ENCODE measurements around the gene SIK3.

SIK3 gene

GRCh38 chr11:116910847-116911246 lies 187.4 kb downstream of the SIK3 start:
- Histone ChIP-seq H3K36me3 (ENCODE audit: insufficient read depth, low read depth, low read length) (no peaks in the 10 kb centered on the region), H3K4me3 (ENCODE audit: low read length) (no peak overlapping the region), H3K9ac (ENCODE audit: low read depth, low read length) (no peak overlapping the region), H3K9me3 (ENCODE audit: insufficient read depth, low read depth, low read length) (no peaks in the 10 kb centered on the region), H3K4me1 (ENCODE audit: insufficient read depth, low read length) (no peaks in the 10 kb centered on the region), H3K27ac (ENCODE audit: low read length) (no peak overlapping the region), H3K27me3 (ENCODE audit: insufficient read depth, low read length) (no peaks in the 10 kb centered on the region)

- Histone ChIP-seq H3K36me3 (ENCODE audit: insufficient read depth, low read depth, low read length) (no peaks in the 10 kb centered on the region), H3K27ac (ENCODE audit: low read length) (no peak overlapping the region), H3K9me3 (ENCODE audit: insufficient read depth, low read depth, low read length) (no peaks in the 10 kb centered on the region), H3K27me3 (ENCODE audit: insufficient read depth, low read length) (no peaks in the 10 kb centered on the region), H3K4me3 (ENCODE audit: low read length) (no peak overlapping the region), H3K4me1 (ENCODE audit: insufficient read depth, low read length) (no peaks in the 10 kb centered on the region), H3K9ac (ENCODE audit: low read depth, low read length) (no peak overlapping the region)
Measured at GRCh38 chr11:116910378-116910777, 187.8 kb downstream of the SIK3 start.

- no peaks in the 10 kb centered on the region for H3K9me3 ChIP-seq (ENCODE audit: insufficient read depth, low read depth, low read length)
- H3K4me3 ChIP-seq (ENCODE audit: low read length), result no peak overlapping the region
- no peak overlapping the region for H3K27ac ChIP-seq (ENCODE audit: low read length)
- no peaks in the 10 kb centered on the region for H3K36me3 ChIP-seq (ENCODE audit: insufficient read depth, low read depth, low read length)
- H3K4me1 ChIP-seq (ENCODE audit: insufficient read depth, low read length), result no peaks in the 10 kb centered on the region
- H3K9ac ChIP-seq (ENCODE audit: low read depth, low read length), result no peak overlapping the region
- H3K27me3 ChIP-seq (ENCODE audit: insufficient read depth, low read length), result no peaks in the 10 kb centered on the region
Measured at GRCh38 chr11:116909245-116909644, 189.0 kb downstream of the SIK3 start.

- H3K4me1 ChIP-seq (ENCODE audit: insufficient read depth, low read length), result no peaks in the 10 kb centered on the region
- no peaks in the 10 kb centered on the region for H3K9me3 ChIP-seq (ENCODE audit: insufficient read depth, low read depth, low read length)
- H3K27me3 ChIP-seq (ENCODE audit: insufficient read depth, low read length), result no peaks in the 10 kb centered on the region
- no peak overlapping the region for H3K4me3 ChIP-seq (ENCODE audit: low read length)
- no peak overlapping the region for H3K27ac ChIP-seq (ENCODE audit: low read length)
- no peaks in the 10 kb centered on the region for H3K36me3 ChIP-seq (ENCODE audit: insufficient read depth, low read depth, low read length)
- H3K9ac ChIP-seq (ENCODE audit: low read depth, low read length), result no peak overlapping the region
Measured at GRCh38 chr11:116906479-116906878, 191.7 kb downstream of the SIK3 start.

- no peak overlapping the region for H3K9ac ChIP-seq (ENCODE audit: low read depth, low read length)
- no peaks in the 10 kb centered on the region for H3K27me3 ChIP-seq (ENCODE audit: insufficient read depth, low read length)
- no peaks in the 10 kb centered on the region for H3K9me3 ChIP-seq (ENCODE audit: insufficient read depth, low read depth, low read length)
- H3K4me3 ChIP-seq (ENCODE audit: low read length), result no peak overlapping the region
- H3K36me3 ChIP-seq (ENCODE audit: insufficient read depth, low read depth, low read length), result no peaks in the 10 kb centered on the region
- H3K27ac ChIP-seq (ENCODE audit: low read length), result no peak overlapping the region
- H3K4me1 ChIP-seq (ENCODE audit: insufficient read depth, low read length), result no peaks in the 10 kb centered on the region
Measured at GRCh38 chr11:116903090-116903489, 195.1 kb downstream of the SIK3 start.

GRCh38 chr11:116901964-116902688 lies 196.1 kb downstream of the SIK3 start:
- H3K27me3 ChIP-seq (ENCODE audit: insufficient read depth, low read length), result no peaks in the 10 kb centered on the region
- no peak overlapping the region for H3K4me3 ChIP-seq (ENCODE audit: low read length)
- H3K4me1 ChIP-seq (ENCODE audit: insufficient read depth, low read length), result no peaks in the 10 kb centered on the region
- H3K9me3 ChIP-seq (ENCODE audit: insufficient read depth, low read depth, low read length), result no peaks in the 10 kb centered on the region
- no peak overlapping the region for H3K9ac ChIP-seq (ENCODE audit: low read depth, low read length)
- no peaks in the 10 kb centered on the region for H3K36me3 ChIP-seq (ENCODE audit: insufficient read depth, low read depth, low read length)
- no peak overlapping the region for H3K27ac ChIP-seq (ENCODE audit: low read length)

- peaks cover 7% of the 10 kb centered on the region for H3K36me3 ChIP-seq (ENCODE audit: insufficient read depth, low read depth, low read length)
- no peaks in the 10 kb centered on the region for H3K9me3 ChIP-seq (ENCODE audit: insufficient read depth, low read depth, low read length)
- no peak overlapping the region for H3K4me3 ChIP-seq (ENCODE audit: low read length)
- H3K9ac ChIP-seq (ENCODE audit: low read depth, low read length), result no peak overlapping the region
- no peaks in the 10 kb centered on the region for H3K4me1 ChIP-seq (ENCODE audit: insufficient read depth, low read length)
- H3K27me3 ChIP-seq (ENCODE audit: insufficient read depth, low read length), result no peaks in the 10 kb centered on the region
- no peak overlapping the region for H3K27ac ChIP-seq (ENCODE audit: low read length)
Measured at GRCh38 chr11:116901211-116901610, 197.0 kb downstream of the SIK3 start.

GRCh38 chr11:116896211-116896610 lies 202.0 kb downstream of the SIK3 start:
- Histone ChIP-seq H3K4me3 (ENCODE audit: low read length) (no peak overlapping the region), H3K36me3 (ENCODE audit: insufficient read depth, low read depth, low read length) (peaks cover 48% of the 10 kb centered on the region), H3K4me1 (ENCODE audit: insufficient read depth, low read length) (no peaks in the 10 kb centered on the region), H3K9ac (ENCODE audit: low read depth, low read length) (no peak overlapping the region), H3K27ac (ENCODE audit: low read length) (no peak overlapping the region), H3K27me3 (ENCODE audit: insufficient read depth, low read length) (no peaks in the 10 kb centered on the region), H3K9me3 (ENCODE audit: insufficient read depth, low read depth, low read length) (no peaks in the 10 kb centered on the region)

GRCh38 chr11:116895048-116895757 lies 203.0 kb downstream of the SIK3 start:
- Histone ChIP-seq H3K36me3 (ENCODE audit: insufficient read depth, low read depth, low read length) (peaks cover 48% of the 10 kb centered on the region), H3K27me3 (ENCODE audit: insufficient read depth, low read length) (no peaks in the 10 kb centered on the region), H3K9me3 (ENCODE audit: insufficient read depth, low read depth, low read length) (no peaks in the 10 kb centered on the region), H3K4me3 (ENCODE audit: low read length) (no peak overlapping the region), H3K27ac (ENCODE audit: low read length) (no peak overlapping the region), H3K9ac (ENCODE audit: low read depth, low read length) (no peak overlapping the region), H3K4me1 (ENCODE audit: insufficient read depth, low read length) (no peaks in the 10 kb centered on the region)

GRCh38 chr11:116893906-116894305 lies 204.3 kb downstream of the SIK3 start:
- Histone ChIP-seq H3K27ac (ENCODE audit: low read length) (no peak overlapping the region), H3K36me3 (ENCODE audit: insufficient read depth, low read depth, low read length) (peaks cover 48% of the 10 kb centered on the region), H3K9me3 (ENCODE audit: insufficient read depth, low read depth, low read length) (no peaks in the 10 kb centered on the region)

GRCh38 chr11:116893437-116893836 lies 204.8 kb downstream of the SIK3 start:
- Histone ChIP-seq H3K9ac (ENCODE audit: low read depth, low read length) (no peak overlapping the region), H3K4me3 (ENCODE audit: low read length) (no peak overlapping the region), H3K36me3 (ENCODE audit: insufficient read depth, low read depth, low read length) (peaks cover 48% of the 10 kb centered on the region), H3K9me3 (ENCODE audit: insufficient read depth, low read depth, low read length) (no peaks in the 10 kb centered on the region), H3K4me1 (ENCODE audit: insufficient read depth, low read length) (no peaks in the 10 kb centered on the region), H3K27ac (ENCODE audit: low read length) (no peak overlapping the region), H3K27me3 (ENCODE audit: insufficient read depth, low read length) (no peaks in the 10 kb centered on the region)

More at GRCh38 chr11:116893906-116894305, 204.3 kb downstream of the SIK3 start:
- no peaks in the 10 kb centered on the region for H3K4me1 ChIP-seq (ENCODE audit: insufficient read depth, low read length)
- H3K9ac ChIP-seq (ENCODE audit: low read depth, low read length), result no peak overlapping the region
- H3K4me3 ChIP-seq (ENCODE audit: low read length), result no peak overlapping the region
- no peaks in the 10 kb centered on the region for H3K27me3 ChIP-seq (ENCODE audit: insufficient read depth, low read length)

- H3K4me1 ChIP-seq (ENCODE audit: insufficient read depth, low read length), result no peaks in the 10 kb centered on the region
- no peaks in the 10 kb centered on the region for H3K27me3 ChIP-seq (ENCODE audit: insufficient read depth, low read length)
- H3K27ac ChIP-seq (ENCODE audit: low read length), result no peak overlapping the region
- peaks cover 48% of the 10 kb centered on the region for H3K36me3 ChIP-seq (ENCODE audit: insufficient read depth, low read depth, low read length)
- H3K4me3 ChIP-seq (ENCODE audit: low read length), result no peak overlapping the region
- H3K9ac ChIP-seq (ENCODE audit: low read depth, low read length), result no peak overlapping the region
- H3K9me3 ChIP-seq (ENCODE audit: insufficient read depth, low read depth, low read length), result no peaks in the 10 kb centered on the region
Measured at GRCh38 chr11:116892374-116892773, 205.9 kb downstream of the SIK3 start.
